Duodenal mucosa (tissue), 2 donors: ENCODE data around the gene ST6GALNAC4.

Source experiments
- H3K27ac ChIP-seq: one replicate; pipeline ENCODE4 v1.7.0; 2013; ENCODE audit warnings: low read depth, low read length
- H3K27me3 ChIP-seq, 2 donors: one replicate each; pipeline ENCODE4 v1.7.0; 2013; ENCODE audit warnings: low read length in 2 of 2, control low read depth in 1 of 2; ENCODE audit not compliant: insufficient read depth in 2 of 2, control insufficient read depth in 1 of 2
- H3K36me3 ChIP-seq, 2 donors: one replicate each; pipeline ENCODE4 v1.7.0; 2013; ENCODE audit warnings: low read length in 2 of 2, control low read depth in 1 of 2; ENCODE audit not compliant: insufficient read depth in 2 of 2, control insufficient read depth in 1 of 2
- H3K4me1 ChIP-seq, 2 donors: one replicate each; pipeline ENCODE4 v1.7.0; 2013; ENCODE audit warnings: low read length in 2 of 2, control low read depth in 1 of 2; ENCODE audit not compliant: insufficient read depth in 2 of 2, control insufficient read depth in 1 of 2
- H3K4me3 ChIP-seq, 2 donors: one replicate each; pipeline ENCODE4 v1.7.0; 2013; ENCODE audit warnings: low read length in 2 of 2, low read depth in 1 of 2
- H3K9ac ChIP-seq, 2 donors: one replicate each; pipeline ENCODE4 v1.7.0; 2013; ENCODE audit warnings: low read length in 2 of 2, low read depth in 1 of 2
- H3K9me3 ChIP-seq, 2 donors: one replicate each; pipeline ENCODE4 v1.7.0; 2013; ENCODE audit warnings: low read length in 2 of 2, control low read depth in 1 of 2; ENCODE audit not compliant: control insufficient read depth in 1 of 2

The ST6GALNAC4 gene

DNA sequence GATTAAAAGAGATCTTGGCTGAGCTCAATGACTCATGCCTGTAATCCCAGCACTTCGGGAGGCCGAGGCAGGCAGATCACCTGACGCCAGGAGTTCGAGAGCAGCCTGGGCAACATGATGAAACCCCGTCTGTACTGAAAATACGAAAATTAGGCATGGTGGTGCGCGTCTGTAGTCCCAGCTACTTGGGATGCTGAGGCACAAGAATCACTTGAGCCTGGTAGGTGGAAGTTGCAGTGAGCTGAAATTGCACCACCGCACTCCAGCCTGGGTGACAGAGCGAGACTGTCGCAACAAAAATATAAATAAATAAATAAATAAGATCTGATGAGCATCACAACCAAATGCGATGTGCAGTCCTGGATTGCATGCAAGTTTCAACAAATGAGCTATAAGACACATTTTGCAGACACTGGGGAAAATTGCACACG, 53.6 kb downstream of the ST6GALNAC4 start:
- no peak overlapping the region for H3K4me3 ChIP-seq
- no peaks in the 10 kb centered on the region for H3K9me3 ChIP-seq
- H3K9ac ChIP-seq, result no peak overlapping the region
- H3K27me3 ChIP-seq, result no peaks in the 10 kb centered on the region
- no peaks in the 10 kb centered on the region for H3K36me3 ChIP-seq
- H3K4me1 ChIP-seq, result peaks cover 16 to 34% of the 10 kb centered on the region in 2 donors
- no peak overlapping the region for H3K27ac ChIP-seq

DNA sequence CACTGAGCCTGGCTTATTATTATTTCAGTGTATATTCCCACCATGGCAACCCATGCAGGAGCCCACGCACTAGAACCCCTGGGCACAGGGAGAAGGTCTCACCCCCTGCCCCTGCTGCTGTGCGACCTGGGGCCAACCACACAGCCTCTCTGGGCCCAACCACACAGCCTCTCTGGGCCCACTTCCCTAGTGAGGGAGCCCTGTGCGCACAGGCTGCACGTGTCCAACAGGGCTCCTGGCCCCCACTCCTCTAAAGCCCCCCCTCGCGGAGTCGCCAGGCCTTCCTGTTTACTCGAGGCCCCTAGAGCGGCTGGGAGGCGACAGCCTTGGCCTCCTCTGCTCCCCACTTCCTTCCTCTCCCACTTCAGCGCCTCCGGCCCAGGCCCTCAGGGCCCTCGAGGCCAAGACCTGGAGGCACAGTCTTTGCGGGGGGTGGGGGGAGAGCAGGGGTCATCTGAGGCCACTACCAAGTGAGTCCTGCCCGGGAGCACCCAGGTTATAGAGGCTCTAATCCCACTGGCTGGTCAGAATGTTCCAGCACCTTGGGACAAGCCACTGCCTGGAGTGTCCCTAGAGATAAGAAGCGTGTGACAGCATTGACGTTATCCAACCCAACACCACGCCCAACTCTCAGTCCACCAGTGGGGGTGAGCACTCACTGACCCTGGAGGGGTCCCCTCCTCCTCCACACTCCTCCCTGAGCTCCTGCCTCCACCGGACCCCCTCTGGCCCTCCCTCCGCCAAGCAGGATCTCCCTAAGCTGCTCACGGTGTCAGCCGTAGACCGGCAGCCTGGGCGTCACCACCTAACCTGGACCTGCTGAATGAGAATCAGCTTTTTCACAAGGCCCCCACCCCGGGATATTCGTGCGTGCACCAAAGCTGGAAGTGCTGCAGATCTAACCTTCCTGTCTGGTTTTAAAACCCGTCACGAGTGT, 54.5 kb downstream of the ST6GALNAC4 start:
- Histone ChIP-seq H3K27ac (peak overlapping the region; percentile 76), H3K36me3 (no peaks in the 10 kb centered on the region), H3K9ac (peak overlapping the region in 1 of 2 donors; percentile 33), H3K9me3 (no peaks in the 10 kb centered on the region), H3K4me1 (peaks cover 20 to 40% of the 10 kb centered on the region in 2 donors), H3K4me3 (no peak overlapping the region), H3K27me3 (no peaks in the 10 kb centered on the region)

DNA sequence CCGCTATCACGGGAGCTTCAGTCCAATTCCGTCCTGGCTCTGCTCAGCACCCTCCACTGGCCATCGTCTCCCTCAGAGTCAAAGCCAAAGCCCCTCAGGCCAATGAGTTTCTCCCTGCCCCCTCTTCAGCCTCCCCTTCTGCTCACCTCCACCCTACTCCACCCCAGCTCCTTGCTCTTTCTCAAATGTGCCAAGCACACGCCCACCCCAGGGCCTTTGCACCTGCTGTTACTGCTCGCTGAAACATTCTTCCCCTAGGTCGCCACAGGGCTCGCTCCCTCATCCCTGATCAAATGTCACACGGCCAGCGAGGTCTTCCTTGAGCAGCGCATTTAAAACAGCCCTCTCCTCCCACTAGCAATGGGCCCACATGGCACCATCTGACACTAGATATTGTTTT, 56.1 kb downstream of the ST6GALNAC4 start:
- H3K36me3 ChIP-seq, result no peaks in the 10 kb centered on the region
- no peak overlapping the region for H3K27ac ChIP-seq
- no peak overlapping the region for H3K4me3 ChIP-seq
- no peaks in the 10 kb centered on the region for H3K27me3 ChIP-seq
- H3K4me1 ChIP-seq, result peaks cover 20 to 50% of the 10 kb centered on the region in 2 donors
- H3K9me3 ChIP-seq, result no peaks in the 10 kb centered on the region
- H3K9ac ChIP-seq, result no peak overlapping the region

DNA sequence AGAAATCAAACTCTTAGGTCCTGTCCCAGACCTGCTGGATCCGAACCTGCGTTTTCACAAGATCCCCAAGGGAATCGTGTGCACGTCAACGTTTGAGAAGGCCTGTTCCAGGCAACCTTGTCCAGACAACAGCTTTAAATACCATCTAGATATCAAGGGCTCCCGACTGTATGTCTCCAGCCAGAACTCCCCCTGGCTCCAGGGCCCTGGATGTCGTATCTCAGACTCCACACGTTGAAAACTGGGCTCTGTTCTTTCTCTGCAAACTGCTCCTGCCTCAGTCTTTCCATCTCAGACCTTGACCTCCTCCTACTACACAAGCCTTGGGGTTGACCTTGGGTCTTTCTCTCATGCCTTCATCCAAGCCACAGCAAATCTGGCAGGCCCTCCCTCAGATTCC, 56.6 kb downstream of the ST6GALNAC4 start:
- H3K36me3 ChIP-seq, result no peaks in the 10 kb centered on the region
- H3K4me1 ChIP-seq, result peaks cover 20 to 49% of the 10 kb centered on the region in 2 donors
- no peak overlapping the region for H3K27ac ChIP-seq

DNA sequence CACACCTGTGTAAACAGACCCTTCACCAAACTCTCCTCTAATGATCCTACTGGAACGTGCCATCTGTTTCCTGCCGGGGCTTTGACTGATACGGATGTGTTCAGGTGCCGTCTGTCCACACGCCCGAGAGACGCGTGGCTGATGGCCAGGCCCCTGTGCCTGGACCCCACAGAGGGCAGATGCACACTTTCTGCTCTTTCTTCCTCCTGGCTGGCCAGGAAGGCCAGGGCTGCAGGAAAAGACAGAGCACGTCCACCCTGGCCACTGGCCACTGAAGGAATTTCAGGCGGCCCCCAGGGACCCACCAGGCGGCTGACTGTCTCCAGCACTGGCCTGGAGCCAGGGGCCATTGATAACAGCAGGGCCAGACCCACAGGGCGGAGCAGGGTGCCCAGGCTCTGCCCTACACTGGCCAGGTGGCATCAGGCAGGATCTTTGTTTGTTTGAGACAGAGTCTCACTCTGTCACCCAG, 58.8 kb downstream of the ST6GALNAC4 start:
- Histone ChIP-seq H3K27me3 (no peaks in the 10 kb centered on the region), H3K9me3 (no peaks in the 10 kb centered on the region), H3K4me3 (no peak overlapping the region), H3K27ac (no peak overlapping the region), H3K36me3 (no peaks in the 10 kb centered on the region), H3K4me1 (peaks cover 20 to 48% of the 10 kb centered on the region in 2 donors), H3K9ac (no peak overlapping the region)

More for the DNA sequence above, 56.6 kb downstream of the ST6GALNAC4 start:
- Histone ChIP-seq H3K9ac (no peak overlapping the region), H3K9me3 (no peaks in the 10 kb centered on the region), H3K27me3 (no peaks in the 10 kb centered on the region), H3K4me3 (no peak overlapping the region)
